MV-4-11 (cell line): Measurements from ENCODE around the gene MIF.
A peak's percentile ranks its signal among the peaks of the same experiment; 100 is the strongest.
"Not testable (repeated sequence)": the region's sequence is repeated elsewhere in the genome, so short reads cannot be mapped to it uniquely, and the experiment has no call there.

Experiments
- DNase-seq: peaks from one replicate; lab custom pipeline; 2025; lab: John Stamatoyannopoulos, UW

MIF gene

DNA sequence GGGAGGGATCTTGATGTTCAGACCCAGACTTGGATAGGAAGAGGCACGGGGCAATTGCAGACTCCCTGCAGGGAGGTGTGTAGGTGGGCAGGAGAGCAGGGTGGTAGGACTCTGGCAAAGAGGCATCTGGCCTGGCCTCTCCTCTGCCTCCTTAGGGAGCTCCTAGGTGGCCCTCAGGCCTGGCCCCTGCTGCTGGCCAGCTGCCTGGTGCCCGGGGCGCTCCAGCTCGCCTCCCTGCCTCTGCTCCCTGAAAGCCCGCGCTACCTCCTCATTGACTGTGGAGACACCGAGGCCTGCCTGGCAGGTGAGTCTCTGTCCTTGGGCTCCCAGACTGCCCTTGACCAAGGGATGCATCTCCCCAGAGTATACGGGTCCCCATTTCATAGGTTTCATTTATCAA, 16.6 kb upstream of the MIF start:
- DNase-seq = no peak

DNA sequence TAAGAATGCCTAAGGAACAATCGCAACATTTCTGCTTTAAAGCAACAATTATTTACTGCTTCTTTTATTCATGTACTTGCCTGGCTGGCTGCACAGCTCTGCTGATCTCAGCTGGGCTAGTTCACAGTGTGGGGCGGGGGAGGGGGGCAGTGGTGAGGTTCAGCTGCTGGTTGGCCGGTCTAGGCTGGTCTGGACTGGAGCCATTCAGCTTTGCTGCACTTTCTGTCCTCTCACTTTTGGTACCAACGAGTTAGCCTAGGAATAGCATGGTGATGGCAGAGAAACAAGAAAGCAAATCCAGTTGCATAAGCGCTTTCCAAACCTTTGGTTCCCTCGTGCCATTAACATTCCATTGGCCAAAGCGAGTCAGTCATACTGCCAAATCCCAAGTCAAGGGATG, 16.0 kb upstream of the MIF start:
- no peak for DNase-seq

DNA sequence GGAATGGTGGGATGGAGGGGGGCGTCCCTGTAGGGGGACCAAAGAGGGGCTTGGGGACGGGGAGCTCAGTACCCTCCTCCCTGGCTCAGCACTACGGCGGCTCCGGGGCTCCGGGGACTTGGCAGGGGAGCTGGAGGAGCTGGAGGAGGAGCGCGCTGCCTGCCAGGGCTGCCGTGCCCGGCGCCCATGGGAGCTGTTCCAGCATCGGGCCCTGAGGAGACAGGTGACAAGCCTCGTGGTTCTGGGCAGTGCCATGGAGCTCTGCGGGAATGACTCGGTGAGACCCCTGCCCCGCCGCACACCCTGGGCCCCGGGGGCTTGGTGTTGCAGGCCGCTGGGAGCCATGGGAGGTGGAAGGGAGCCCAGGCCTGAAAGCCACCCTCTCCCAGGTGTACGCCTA, 11.8 kb upstream of the MIF start:
- DNase-seq = no peak

DNA sequence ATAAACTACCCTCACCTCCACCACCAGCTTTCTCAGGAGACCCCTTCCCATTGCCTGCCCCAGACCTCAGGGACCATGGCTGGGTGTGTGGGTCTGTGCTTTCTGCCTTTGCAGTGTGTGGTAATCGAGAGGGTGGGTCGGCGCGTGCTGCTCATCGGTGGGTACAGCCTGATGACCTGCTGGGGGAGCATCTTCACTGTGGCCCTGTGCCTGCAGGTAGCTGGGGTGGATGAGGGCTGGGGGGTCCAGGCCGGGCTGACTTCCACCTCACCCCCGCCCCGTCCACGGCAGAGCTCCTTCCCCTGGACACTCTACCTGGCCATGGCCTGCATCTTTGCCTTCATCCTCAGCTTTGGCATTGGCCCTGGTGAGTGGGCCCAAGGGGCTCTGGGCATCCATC, 10.5 kb upstream of the MIF start:
- no peak for DNase-seq

DNA sequence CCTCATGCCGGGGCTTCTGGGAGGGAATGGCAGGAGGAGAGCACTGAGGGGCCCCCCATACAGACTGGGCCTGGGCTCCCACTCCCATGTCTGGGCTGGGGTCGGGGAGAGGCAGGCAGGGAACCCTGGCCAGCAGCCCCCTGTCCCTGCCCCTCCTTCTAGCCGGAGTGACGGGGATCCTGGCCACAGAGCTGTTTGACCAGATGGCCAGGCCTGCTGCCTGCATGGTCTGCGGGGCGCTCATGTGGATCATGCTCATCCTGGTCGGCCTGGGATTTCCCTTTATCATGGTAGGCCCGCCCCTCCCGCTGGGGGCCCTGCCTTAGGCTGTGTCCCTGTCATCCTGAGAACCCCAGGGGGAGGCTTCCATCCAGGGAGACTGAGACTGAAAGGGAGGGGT, 10.0 kb upstream of the MIF start:
- DNase-seq = no peak

DNA sequence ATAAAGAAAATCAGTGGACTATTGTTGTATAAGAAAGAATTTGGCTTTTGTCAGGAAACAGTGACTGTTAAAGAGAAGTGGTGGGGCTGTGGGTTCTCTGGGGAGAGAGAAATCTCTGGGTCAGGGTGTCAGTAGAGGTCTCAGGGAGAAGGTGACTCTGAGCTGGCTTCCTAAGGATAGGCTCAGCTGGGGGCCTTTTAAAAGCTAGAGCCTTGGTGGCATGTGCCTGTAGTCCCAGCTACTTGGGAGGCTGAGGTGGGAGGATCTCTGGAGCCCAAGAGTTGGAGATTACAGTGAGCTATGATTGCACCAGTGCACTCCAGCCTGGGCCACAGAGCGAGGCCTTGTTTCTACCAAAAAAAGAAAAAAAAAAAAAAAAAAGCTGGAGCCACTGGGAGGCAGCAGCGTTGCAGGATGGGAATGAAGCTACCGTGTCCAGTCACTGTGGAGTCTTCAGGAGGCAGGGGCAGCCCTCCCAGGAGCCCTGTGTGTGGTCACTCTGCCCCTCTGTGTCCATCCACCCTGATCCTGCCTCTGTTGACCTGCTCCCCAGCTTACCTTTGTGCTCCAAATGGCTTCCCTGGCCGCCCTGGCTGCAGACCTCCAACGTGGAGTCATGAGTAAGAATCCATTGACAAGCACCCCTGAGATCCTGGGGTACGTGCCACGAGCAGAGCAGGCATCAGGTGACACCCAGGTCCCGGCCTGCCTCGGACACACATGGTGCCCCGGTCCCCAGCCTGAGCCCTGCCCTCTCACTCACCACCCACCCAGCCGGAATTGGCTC, 5.4 kb upstream of the MIF start:
- DNase-seq = peak; percentile 44

DNA sequence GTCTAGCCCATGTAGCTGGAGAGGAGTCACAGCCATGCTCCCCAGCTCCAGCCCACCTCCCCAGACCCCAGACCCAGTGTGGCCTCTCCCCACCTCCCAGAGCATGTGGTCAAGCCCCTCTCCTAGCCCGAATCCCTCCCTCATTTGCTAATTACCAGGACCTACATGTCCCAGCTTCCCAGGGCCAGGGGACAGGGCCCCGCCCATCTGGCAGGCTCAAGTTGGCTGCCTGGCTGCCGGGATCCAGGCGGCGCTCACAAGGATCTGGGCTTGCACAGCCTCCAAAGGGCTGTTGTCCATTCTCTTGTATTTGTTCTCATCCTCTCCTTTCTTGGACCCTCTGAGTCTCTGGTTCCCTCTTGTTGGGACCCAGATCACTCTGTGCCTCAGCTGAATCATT, 4.6 kb upstream of the MIF start:
- no peak for DNase-seq

DNA sequence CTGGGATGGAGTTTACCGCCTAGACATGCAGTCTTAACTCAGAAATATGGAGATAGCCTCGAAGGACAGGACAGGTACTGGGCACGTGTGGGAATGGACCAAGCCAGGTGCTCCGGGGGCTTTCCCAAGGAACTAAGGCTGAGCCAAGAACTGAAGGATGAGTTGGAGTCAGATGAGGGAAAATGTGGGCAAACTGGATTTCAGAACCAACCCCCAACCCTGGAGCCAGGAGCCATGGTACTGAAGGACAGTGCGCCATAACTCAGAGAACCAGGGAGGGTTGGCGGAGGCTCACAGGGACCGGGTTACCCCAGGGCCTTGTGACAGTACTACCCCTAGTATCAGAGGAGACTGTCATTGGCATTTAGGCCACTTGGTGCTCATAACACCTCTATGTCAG, 2.5 kb upstream of the MIF start:
- DNase-seq = no peak

DNA sequence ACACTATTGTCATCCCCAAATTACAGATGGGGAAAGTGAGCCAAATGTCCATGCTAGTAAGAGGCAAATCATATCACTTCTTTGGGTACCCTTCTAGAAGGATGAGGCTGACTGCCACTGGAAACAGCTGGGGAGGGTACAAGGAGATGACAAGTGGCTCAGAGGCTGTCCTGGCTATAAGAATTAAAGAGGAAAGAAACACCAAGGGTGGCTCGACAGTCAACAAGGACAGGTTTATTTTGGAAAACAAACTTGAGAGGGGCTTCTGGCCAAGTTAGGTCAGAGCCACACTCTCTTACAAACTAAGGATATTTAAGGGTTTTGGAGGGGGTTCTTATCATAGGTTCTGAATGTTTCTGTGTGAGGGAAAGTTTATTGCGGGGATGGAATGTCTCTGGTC, 2.1 kb upstream of the MIF start:
- DNase-seq = no peak

DNA sequence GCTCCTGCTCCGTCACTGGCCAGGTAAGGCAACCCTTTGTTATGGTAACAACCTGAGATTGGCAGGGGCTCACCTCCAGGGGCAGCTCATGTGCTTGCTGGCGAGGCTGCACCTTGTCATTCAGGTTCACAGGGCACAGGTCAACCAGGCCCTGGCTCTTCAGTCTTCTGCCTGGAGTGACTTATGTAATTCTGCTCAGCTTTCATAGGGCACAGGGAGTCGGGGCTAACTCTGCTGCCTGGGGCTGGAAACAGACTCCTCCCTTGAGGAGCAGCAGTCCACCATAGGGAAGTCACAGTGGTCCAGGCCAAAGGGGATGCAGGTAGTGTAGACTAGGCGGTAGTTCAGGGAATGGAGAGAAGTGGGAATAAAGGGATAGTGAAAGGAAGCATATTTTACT, 1.5 kb upstream of the MIF start:
- no peak for DNase-seq

DNA sequence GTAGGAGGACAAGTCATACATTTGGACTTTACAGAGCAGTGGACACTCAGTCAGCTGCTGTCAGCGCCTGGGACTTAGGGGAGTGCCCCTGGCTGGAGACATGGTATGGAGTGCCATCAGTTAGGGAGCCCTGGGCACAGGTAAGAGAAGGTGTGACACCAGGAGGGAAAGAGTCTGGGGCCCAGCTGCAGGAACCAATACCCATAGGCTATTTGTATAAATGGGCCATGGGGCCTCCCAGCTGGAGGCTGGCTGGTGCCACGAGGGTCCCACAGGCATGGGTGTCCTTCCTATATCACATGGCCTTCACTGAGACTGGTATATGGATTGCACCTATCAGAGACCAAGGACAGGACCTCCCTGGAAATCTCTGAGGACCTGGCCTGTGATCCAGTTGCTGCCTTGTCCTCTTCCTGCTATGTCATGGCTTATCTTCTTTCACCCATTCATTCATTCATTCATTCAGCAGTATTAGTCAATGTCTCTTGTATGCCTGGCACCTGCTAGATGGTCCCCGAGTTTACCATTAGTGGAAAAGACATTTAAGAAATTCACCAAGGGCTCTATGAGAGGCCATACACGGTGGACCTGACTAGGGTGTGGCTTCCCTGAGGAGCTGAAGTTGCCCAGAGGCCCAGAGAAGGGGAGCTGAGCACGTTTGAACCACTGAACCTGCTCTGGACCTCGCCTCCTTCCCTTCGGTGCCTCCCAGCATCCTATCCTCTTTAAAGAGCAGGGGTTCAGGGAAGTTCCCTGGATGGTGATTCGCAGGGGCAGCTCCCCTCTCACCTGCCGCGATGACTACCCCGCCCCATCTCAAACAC, 850 bp upstream of the MIF start:
- no peak for DNase-seq

DNA sequence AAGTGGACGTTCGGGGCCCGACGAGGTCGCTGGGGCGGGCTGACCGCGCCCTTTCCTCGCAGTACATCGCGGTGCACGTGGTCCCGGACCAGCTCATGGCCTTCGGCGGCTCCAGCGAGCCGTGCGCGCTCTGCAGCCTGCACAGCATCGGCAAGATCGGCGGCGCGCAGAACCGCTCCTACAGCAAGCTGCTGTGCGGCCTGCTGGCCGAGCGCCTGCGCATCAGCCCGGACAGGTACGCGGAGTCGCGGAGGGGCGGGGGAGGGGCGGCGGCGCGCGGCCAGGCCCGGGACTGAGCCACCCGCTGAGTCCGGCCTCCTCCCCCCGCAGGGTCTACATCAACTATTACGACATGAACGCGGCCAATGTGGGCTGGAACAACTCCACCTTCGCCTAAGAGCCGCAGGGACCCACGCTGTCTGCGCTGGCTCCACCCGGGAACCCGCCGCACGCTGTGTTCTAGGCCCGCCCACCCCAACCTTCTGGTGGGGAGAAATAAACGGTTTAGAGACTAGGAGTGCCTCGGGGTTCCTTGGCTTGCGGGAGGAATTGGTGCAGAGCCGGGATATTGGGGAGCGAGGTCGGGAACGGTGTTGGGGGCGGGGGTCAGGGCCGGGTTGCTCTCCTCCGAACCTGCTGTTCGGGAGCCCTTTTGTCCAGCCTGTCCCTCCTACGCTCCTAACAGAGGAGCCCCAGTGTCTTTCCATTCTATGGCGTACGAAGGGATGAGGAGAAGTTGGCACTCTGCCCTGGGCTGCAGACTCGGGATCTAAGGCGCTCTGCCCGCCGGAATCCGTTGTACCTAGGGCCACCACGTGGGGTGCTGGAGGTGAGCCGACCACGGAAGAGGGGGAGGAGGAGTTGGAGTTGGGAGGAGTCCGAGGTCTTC, 771 bp downstream of the MIF start:
- DNase-seq = peak; percentile 69

DNA sequence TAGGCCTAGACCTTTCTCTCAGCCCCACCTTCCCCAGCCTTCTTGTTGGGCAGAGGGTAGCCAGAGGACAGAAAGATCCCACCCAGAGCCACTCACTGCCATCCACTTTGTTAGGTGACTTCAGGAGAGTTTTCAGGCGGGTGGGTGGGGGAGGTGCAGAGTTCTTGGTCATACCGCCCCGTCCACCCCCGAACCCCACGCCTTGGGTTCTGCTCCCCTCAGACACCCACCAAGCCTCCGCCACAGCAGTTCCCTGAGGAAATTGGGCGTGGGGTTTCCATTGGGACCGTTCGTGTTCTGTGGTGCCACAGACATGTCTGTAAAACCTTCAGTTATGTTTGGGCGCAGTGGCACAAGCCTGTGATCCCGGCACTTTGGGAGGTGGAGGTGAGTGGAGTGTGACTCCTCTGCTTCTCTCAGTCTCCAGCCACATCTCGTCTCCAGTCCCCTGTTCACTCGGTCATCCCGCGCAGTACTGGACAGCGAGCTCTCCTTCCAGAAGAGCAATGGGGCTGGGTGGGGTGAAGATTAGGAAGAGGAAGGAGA, 1.5 kb downstream of the MIF start:
- DNase-seq = no peak

DNA sequence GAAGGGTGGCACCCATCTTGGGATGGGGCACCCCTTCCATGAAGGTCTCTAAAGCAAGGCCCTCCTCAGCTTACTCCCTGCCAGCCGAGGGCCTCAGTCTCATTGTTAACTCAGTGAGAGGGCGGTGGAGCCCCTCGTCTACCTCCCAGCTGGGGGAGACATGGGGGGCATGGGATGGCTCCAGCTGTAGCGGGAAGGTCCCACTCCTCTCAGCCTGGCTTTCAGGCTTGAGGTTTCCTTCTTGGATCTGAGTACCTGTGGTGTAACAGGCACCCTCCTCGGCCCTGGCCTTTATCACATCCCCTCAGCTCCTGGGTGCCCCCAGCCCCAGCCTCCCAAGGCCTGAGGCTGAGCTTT, 2.0 kb downstream of the MIF start:
- no peak for DNase-seq

DNA sequence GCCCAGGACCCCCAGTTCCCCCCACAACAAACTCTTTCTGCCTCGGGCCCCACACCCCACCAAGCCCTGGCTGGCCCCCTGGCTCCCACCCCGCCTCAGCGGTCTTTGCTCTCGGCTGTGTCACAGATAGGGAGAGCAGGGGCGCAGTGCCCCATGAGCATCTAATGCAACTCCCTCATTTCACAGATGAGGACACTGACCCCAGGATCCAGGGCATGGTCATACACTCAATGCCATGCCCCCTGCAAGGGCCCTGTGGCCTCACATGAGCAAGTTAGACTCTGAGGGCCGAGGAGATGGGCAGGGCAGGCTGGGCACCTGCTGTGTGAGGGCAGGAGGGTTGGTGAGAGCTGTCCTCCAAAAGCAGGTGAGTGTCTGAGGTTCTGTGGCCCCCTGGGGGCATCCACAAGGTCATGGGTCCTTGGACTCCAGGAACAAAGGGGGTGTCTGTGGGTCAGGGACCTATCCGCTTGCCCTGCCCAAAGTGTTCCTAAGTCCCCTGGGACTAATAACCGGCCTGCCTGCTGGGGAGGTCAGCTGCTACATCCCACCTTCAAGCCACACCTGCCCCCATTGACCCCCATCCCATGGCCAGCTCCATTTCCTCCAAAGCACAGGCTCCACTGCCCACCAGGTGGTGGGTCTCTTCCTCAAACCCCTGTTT, 2.5 kb downstream of the MIF start:
- no peak for DNase-seq

DNA sequence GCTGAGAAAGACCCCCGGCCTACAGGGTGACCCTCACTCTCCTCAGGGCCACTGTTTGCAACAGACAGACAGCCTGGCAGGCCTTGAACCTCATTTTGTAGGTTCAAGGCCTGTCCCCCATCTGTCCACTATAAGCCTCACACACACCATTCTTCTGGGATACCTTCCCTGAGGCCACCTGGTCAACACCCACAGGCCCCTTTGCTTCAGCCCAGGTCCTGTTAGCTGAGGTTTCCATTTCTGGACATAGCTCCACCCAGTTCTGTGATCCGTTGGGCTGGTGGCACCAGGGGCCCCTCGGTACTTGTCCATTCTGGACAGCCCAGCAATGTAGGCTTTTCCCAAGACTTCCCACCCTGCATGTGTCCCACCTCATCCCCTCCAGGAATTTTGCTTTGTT, 3.1 kb downstream of the MIF start:
- DNase-seq = no peak

DNA sequence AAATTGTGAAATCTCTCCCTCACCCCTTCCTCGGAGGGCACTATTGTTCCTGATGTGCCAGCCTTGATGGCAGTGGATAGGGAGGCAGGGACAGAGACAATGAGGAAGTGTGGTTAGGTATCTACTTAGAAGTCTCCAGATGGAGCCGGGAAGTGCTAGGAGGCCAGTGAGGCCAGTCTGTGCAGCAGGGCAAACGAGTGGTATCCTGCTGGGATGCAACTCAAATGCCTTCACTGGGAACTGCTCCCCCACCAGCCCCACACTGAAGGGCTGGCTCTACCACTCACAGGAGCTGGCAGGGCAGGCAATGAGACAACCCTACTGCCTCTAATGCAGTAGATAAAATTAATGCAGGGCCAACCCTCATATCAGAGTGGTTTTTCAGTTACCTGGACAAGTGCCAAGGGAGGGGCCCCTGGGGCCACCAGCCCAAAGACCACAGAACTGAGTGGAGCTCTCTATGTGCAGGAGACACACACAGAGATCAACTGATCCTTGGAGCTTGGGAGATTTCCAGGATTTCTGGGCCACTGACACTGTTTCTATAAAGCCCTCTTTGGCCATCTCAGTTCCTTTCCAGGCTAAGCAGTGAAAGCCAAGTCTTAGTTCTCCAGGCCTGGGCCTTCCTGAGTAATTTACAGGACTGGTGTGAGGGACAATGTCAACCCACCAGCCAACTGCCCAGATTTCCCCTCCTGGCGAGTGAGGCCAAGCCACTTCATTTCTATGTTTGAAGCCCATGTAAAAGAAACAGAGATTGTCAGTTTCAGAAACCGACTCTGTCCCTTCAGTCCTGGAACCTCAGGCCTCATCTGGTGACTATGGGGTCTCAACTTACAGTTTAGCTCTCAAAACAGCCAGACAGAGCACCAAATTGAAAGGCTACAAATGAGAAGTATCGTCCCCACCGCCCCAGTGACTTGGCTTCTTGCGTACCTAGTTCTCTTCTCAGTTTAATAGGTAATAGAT, 4.1 kb downstream of the MIF start:
- peak; percentile 46 for DNase-seq

DNA sequence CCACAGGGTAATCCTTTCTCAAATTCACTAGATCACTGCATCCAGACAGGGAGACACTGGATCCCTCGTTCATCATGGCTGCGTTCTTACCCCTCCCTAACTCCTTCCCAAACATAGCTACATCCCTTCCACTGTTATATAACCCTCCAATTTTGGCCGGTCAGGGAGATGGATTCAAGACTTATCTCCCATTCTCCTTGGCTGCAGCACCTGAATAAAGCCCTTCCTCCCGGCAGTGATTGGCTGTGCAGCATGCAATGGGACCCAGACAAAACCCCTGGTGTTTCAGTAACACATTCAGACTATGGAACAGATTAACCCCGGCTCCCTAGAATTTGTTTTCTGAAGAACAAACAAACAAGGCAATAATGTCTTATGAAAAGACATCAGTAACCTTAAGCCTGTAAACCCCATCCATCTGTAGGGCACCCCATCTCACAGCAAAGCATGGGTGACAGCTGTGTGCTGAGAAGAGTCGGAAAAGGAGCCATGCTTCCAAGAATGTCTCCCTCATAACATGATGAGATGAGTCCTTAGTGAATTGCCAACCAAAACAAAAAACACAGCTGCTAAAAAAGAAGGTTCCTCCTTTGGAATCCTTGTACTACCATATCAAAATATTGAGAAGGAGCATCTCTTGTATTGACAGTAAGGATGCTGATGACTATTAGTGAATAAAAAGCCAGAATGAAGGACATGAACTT, 5.0 kb downstream of the MIF start:
- DNase-seq = no peak

DNA sequence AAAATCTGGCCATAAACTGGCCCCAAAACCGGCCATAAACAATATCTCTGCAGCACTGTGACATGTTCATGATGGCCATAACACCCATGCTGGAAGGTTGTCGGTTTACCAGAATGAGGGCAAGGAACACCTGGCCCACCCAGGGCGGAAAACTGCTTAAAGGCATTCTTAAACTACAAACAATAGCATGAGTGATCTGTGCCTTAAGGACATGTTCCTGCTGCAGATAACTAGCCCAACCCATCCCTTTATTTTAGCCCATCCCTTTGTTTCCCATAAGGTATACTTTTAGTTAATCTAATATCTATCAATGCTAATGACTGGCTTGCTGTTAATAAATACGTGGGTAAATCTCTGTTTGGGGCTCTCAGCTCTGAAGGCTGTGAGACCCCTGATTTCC, 6.0 kb downstream of the MIF start:
- DNase-seq = not testable (repeated sequence)

DNA sequence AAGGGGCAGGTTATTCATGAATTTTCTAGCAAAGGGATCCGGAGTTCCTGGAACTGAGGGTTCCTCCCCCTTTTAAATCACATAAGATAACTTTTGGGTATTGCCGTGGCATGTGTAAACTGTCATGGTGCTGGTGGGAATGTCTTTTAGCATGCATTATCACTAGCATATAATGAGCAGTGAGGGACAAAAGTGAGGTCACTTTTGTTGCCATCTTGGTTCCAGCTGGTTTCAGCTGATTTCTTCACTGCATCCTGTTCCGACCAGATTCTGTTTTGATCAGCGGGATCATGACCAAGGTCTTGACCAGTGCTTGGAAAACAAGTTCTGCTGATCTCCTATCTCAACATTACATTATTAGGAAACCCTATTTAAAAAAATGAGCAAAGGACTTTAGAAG, 7.4 kb downstream of the MIF start:
- DNase-seq = no peak
